Endometrial microvascular endothelial cells (primary cell): ENCODE measurements around the gene SENP1. TPM values are rescaled to one million over a fixed set of nuclear protein-coding genes. Genes with fewer than 3 reads are reported as not detected.

ENCODE experiments used
- in situ Hi-C: cut with HindIII; loops from 2 replicates; pipeline ENCODE4 v1.10.0; 2017; ENCODE audit warnings: low sequenced_read_pairs, low pct_unique_long_range_greater_than_20kb; ENCODE audit errors: inconsistent ontology term
- total RNA-seq: library from RNA; depleted of rRNA; stranded (reverse); fragments of >200 nt; gene quantifications from one replicate; pipeline ENCODE4 v1.2.3, GENCODE V29; 2015; ENCODE audit errors: inconsistent ontology term

Gene SENP1
- total RNA-seq, 1 donor from 2014 or later: 20.0 TPM

- in situ Hi-C loops: no loop called here
These were observed 35.1 kb downstream of the SENP1 start for GRCh38 chr12:48070731-48071130.

DNA sequence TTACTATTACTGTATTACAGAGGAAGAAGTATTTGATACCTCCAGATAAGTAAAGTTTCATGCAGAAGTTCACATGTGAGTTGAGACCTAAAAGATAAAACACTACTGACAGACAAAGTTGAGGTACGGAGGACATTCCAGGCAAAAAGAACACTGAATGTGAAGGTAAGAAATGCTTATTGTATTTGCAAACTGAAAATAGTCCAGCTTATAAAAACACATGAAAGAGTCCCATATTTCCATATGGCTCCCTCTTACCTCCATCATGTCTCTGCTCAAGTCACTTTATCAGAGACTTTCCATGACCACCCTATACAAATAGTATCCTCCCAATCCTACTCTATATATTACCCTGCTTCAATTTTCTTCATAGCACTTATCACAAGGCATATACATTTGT, 35.8 kb downstream of the SENP1 start:
- in situ Hi-C loops: no loop called here

GRCh38 chr12:48069241-48069640, 36.6 kb downstream of the SENP1 start:
- in situ Hi-C loops: no loop called here

DNA sequence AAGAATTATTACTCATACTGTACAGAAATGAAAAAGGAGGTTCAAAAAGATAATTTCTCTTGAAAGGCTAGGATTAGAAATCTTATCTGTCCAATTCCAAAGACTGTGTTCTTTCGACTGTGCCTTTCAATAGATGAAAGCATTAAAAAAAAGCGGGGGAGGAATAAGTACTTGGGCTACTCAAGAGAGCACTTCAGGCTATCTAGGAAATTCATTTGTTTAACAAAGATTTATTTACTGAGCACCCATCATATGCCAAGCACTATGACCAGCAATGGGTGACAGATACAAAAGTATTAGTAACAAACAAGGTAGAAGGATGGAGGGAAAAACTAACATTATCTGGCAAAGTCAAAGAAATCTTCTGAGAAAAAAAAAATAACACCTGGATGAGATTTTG, 37.4 kb downstream of the SENP1 start:
- in situ Hi-C loops: no loop called here

GRCh38 chr12:48067250-48067938, 38.5 kb downstream of the SENP1 start:
- in situ Hi-C loops: no loop called here

DNA sequence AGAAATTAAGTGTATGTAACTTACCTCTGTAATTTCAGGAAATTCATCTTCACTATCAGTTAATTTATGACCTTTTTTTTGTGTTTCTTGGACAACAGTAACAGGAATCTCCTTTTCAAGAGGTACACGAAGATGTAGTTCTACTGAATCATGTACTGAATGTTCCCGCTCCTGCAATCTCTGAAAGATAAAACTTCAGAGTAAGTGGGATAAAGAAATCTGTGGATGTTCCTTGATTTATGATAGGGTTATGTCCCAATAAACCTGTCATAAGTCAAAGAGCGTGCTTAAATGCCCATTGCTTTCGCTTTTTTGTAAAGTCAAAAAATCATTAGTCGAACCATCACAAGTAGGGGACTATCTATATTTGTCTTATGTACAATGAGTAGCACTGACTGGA, 40.8 kb downstream of the SENP1 start:
- in situ Hi-C loops: no loop called here

DNA sequence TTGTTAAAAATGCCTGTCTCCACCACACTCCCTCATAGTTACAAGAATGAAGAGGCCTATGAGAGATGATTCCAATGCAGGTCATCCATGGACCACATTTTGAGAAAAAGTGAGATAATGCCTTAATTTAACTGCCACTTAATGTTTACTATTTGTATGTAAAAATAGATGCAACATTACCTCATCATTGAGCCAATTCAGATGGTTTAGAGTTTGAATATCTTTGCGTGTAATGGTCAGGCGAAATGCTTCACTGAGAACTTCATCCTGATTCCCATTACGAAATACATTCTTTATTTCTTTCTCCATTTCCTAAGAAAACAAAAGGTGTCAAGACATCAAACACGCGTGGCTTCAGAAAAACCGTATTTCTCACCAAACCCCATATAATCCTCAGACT, 42.3 kb downstream of the SENP1 start:
- in situ Hi-C loops: no loop called here

DNA sequence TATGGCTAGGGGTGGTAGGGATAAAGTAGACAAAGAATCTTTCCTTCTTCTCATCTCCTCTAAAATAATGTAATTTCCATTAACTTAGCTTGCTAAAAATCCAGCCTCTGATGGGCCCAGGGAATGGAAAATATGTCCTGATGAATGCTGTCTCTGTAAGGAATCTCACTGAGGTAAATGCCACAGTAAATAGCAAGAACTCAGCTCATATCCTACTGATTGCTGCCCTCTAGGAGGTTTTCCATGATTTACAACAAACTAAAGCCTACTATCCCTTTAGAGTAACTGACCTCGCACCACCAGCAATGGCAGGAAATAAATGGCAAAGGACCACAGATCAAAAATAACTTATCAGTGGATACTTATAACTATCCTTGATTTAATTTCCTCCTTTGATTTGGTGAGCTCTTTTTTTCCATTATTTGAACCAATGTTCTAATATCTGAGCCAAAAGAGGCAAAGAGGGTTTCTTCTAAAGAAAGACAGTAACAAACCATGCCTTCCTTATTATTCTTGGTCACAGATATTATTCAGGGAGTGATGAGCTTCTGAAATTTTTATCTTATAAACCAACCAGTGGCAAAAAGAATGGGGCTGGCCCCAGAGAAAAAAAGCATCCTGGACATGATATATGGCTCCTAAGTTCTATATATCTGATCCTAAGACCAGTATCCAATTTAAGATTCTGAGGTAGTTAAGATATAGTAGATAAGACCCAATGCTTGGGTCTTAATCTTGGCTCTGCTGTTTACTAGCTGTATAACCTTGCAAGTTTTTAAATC, 43.8 kb downstream of the SENP1 start:
- in situ Hi-C loops: no loop called here

DNA sequence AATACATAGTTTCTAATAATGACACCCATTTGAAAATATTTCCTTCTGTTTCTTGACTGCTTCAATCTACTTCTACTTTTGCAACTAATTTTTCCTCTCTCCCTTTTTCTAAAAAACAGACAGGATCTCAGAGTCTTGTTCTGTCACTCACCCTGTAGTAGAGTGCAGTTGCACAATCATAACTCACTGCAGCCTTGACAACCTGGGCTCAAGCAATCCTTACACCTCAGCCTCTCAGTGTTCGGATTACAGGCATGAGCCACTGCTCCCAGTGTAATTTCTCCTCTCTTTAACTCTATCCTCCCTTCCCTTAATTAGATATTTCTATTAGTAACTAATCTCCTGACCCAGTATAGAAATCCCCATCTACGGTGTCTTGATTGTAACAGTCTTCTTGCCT, 45.4 kb downstream of the SENP1 start:
- in situ Hi-C loops: no loop called here

GRCh38 chr12:48058771-48059170, 47.1 kb downstream of the SENP1 start:
- in situ Hi-C loops: no loop called here

- in situ Hi-C loops: no loop called here
These were observed 50.7 kb downstream of the SENP1 start for GRCh38 chr12:48054955-48055821.

DNA sequence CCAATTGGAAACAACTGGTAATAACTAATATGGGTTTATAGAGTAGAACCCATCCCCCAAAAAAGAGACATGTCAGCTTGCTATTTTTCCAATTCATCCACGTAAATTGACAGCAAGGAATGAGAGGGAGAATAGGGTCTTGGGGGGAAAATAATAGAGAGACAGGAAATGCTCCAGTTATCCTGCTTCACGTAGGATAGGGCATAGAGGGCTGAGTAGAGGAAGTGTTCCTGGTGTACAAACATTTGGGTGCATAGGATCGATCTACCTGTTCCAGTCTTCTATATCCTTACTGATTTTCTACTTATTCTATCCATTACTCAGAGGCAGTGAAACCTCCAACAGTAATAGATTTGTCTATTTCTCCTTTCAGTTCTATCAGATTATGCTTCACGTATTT, 52.0 kb downstream of the SENP1 start:
- in situ Hi-C loops: no loop called here

GRCh38 chr12:48053122-48053521, 52.8 kb downstream of the SENP1 start:
- in situ Hi-C loops: no loop called here

GRCh38 chr12:48051681-48052080, 54.2 kb downstream of the SENP1 start:
- in situ Hi-C loops: no loop called here

GRCh38 chr12:48050174-48050573, 55.7 kb downstream of the SENP1 start:
- in situ Hi-C loops: no loop called here

DNA sequence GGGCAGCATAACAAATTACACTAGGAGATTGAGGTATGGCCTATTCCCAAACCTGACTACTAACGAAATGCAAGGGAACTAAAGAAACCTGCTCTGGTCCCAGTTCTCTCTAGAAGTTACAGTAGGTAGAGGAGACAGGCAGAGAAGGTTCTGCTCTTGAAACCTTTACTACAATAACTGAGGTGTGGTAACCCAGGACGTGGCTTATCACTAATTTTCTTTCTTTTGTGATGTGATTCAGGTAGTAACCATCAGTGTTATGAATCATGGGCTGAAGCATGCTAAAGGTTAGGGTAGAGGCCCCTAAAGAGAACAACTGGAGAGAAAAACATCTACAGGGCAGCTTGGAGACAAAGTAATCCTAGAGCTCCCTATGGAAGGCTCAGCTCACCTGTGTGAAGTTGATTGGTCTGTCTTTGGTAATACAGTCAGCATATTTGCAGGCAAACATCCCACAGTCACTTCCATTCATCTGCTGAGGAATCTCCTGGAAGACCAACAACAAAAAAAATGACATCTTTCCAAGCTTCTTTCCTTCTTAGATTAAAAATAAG, 59.8 kb downstream of the SENP1 start:
- in situ Hi-C loops: no loop called here

GRCh38 chr12:48045061-48045846, 60.6 kb downstream of the SENP1 start:
- in situ Hi-C loops: no loop called here

- in situ Hi-C loops: no loop called here
These were observed 61.5 kb downstream of the SENP1 start for GRCh38 chr12:48044396-48044795.

DNA sequence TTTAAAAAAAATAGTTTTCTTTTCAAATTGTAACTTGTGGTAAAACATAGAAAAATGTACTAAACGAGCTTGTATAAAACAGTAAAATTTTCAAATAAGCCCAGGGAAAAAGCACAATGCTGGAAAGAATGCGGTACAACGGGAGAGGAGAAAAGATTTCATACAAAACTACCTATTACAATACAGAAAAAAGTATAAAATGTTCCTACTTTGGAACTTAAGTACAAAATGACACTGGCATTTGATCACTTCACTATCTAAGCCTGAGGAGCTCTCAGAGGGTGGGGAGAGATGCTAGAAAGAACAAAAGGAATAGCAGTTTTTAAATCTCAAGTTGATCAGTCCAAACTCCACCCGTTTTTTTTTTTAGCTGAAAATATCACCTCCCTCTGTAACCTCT, 62.1 kb downstream of the SENP1 start:
- in situ Hi-C loops: no loop called here
